OCI-LY1 (cell line): ENCODE measurements around the gene CLASRP.

Experiments
- H2AFZ ChIP-seq: fragments of 200-600 bp; sonication (generic), shearing (Covaris generic); 2 replicates; pipeline ENCODE4 v1.6.0; 2014; ENCODE audit warnings: antibody characterized with exemption, mild to moderate bottlenecking, low read length
- H3F3A ChIP-seq: fragments of 200-600 bp; sonication (generic), shearing (Covaris generic); 2 replicates; pipeline ENCODE4 v1.6.0; 2014; ENCODE audit warnings: mild to moderate bottlenecking, antibody characterized with exemption, low read length, moderate library complexity; ENCODE audit not compliant: insufficient read depth
- H3K27ac ChIP-seq: fragments of 200-600 bp; sonication (generic); 2 replicates; pipeline ENCODE4 v1.5.1; 2014; ENCODE audit warnings: low read length, mixed run types, mild to moderate bottlenecking, low read depth; ENCODE audit not compliant: poor library complexity, severe bottlenecking
- H3K27me3 ChIP-seq: fragments of 200-600 bp; sonication (generic); 2 replicates; pipeline ENCODE4 v1.6.0; 2014; ENCODE audit warnings: antibody characterized with exemption, mild to moderate bottlenecking, low read length, moderate library complexity; ENCODE audit not compliant: insufficient read depth
- H3K36me3 ChIP-seq: fragments of 200-600 bp; sonication (generic); 2 replicates; pipeline ENCODE4 v1.6.1; 2014; ENCODE audit warnings: mild to moderate bottlenecking, antibody characterized with exemption, low read length, moderate library complexity, mixed read lengths; ENCODE audit not compliant: insufficient read depth
- H3K4me1 ChIP-seq: fragments of 200-600 bp; sonication (generic); 2 replicates; pipeline ENCODE4 v1.5.1; 2014; ENCODE audit warnings: mild to moderate bottlenecking, low read length, moderate library complexity; ENCODE audit not compliant: insufficient read depth, severe bottlenecking
- H3K4me2 ChIP-seq: fragments of 200-600 bp; sonication (generic), shearing (Covaris generic); 2 replicates; pipeline ENCODE4 v1.6.1; 2014; ENCODE audit warnings: low read length
- H3K4me3 ChIP-seq: fragments of 200-600 bp; sonication (generic); 2 replicates; pipeline ENCODE4 v1.5.1; 2014; ENCODE audit warnings: low read length, low read depth, mild to moderate bottlenecking, mixed read lengths; ENCODE audit not compliant: poor library complexity, severe bottlenecking
- H3K79me2 ChIP-seq: fragments of 200-600 bp; shearing (Covaris generic); 2 replicates; pipeline ENCODE4 v1.6.1; 2016; ENCODE audit warnings: mixed run types, low read length, mixed read lengths; ENCODE audit not compliant: insufficient read depth
- H3K9ac ChIP-seq: fragments of 200-600 bp; sonication (generic), shearing (Covaris generic); 2 replicates; pipeline ENCODE4 v1.6.1; 2014; ENCODE audit warnings: mild to moderate bottlenecking, low read length, mixed read lengths
- H3K9me2 ChIP-seq: fragments of 200-600 bp; sonication (generic), shearing (Covaris generic); 2 replicates; pipeline ENCODE4 v1.6.1; 2014; ENCODE audit warnings: low read depth, mild to moderate bottlenecking, low read length, mixed read lengths
- H3K9me3 ChIP-seq: fragments of 200-600 bp; shearing (Covaris generic); 2 replicates; pipeline ENCODE4 v1.6.1; 2014; ENCODE audit warnings: low read length, mixed read lengths
- H4K20me1 ChIP-seq: fragments of 200-600 bp; sonication (generic), shearing (Covaris generic); 2 replicates; pipeline ENCODE4 v1.6.0; 2016; ENCODE audit warnings: mild to moderate bottlenecking, low read length; ENCODE audit not compliant: insufficient read depth
- EZH2 ChIP-seq: fragments of 200-600 bp; sonication (generic), shearing (Covaris generic); IDR thresholded peaks from 2 replicates; pipeline ENCODE4 v1.8.0; 2017; ENCODE audit warnings: borderline replicate concordance, mixed run types, mild to moderate bottlenecking, antibody characterized with exemption, low read length, moderate library complexity, mixed read lengths
- TF ChIP-seq, protein P1 (sequence below): fragments of 200-600 bp; sonication (generic), shearing (Covaris generic); IDR thresholded peaks from 2 replicates; pipeline ENCODE4 v1.5.1; 2017; ENCODE audit warnings: mild to moderate bottlenecking, antibody characterized with exemption, low read length, moderate library complexity, mixed read lengths

CLASRP gene

DNA sequence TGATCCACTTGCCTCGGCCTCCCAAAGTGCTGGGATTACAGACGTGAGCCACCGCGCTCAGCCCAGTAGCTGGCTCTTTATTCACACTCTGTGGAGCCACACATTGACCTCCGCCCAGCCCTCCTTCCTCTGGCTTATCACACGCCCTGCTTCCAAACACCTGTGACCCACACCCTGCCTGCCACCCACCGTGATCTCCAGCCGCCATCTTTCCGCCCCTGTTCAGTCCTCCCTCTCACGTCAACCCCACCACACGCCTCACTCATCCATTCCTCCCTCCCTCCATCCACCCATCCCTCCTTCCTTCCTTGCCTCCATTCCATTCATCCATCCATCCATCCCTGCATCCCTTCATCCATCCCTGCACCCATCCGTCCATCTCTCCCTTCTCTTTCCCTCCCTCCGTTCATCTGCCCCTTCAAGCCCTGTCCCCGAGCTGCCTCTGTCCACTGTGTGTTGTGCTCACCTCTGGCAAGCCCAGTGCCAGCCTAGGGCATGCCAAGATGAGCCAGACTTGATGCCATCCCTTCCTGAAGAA lies 19.8 kb downstream of the CLASRP start:
- TF ChIP-seq EZH2, result no peak
- TF ChIP-seq, protein P1, sequence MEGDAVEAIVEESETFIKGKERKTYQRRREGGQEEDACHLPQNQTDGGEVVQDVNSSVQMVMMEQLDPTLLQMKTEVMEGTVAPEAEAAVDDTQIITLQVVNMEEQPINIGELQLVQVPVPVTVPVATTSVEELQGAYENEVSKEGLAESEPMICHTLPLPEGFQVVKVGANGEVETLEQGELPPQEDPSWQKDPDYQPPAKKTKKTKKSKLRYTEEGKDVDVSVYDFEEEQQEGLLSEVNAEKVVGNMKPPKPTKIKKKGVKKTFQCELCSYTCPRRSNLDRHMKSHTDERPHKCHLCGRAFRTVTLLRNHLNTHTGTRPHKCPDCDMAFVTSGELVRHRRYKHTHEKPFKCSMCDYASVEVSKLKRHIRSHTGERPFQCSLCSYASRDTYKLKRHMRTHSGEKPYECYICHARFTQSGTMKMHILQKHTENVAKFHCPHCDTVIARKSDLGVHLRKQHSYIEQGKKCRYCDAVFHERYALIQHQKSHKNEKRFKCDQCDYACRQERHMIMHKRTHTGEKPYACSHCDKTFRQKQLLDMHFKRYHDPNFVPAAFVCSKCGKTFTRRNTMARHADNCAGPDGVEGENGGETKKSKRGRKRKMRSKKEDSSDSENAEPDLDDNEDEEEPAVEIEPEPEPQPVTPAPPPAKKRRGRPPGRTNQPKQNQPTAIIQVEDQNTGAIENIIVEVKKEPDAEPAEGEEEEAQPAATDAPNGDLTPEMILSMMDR, result no peak
- Histone ChIP-seq H3K4me2 (no peak overlapping the region), H3K27ac (peak overlapping the region; percentile 60), H3K4me1 (peaks cover 12% of the 10 kb centered on the region), H3K9me2 (no peaks in the 10 kb centered on the region), H2AFZ (no peak overlapping the region), H3K9me3 (no peaks in the 10 kb centered on the region), H3K36me3 (peaks cover 92% of the 10 kb centered on the region), H3F3A (no peaks in the 10 kb centered on the region), H3K27me3 (no peaks in the 10 kb centered on the region), H4K20me1 (no peaks in the 10 kb centered on the region), H3K4me3 (no peak overlapping the region), H3K79me2 (no peaks in the 10 kb centered on the region), H3K9ac (no peak overlapping the region)

DNA sequence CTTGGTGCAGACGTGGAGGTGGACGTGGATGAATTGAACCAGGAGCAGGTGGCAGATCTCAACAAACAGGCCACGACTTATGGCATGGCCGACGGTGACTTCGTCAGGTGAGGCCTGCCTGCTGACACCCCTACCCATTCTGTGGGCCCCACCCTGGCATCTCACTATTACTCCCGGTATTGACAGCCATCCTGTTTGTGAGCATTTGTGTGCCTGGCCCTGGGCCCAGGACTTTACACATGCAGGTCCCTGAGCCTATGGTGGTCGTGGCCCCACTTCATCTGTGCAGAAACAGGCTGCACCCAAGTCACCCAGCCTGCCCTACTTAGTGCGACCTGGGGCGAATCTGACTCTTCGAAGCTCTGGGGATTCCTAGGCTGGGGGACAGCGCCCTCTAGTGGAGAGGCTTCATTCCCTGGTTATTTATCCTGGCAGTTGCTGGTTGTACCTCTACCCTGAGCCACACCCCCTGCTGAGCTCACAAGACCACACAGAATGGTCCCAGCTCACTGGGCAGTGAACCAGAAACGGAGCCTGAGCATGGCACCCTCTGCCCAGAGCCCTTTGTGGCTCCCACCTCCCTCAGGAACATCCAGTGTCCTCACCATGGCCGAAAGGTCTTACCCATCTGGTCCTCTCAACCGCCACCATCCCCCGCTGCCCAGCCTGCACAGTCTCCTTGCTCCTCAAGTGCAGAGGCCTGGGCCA lies 20.6 kb downstream of the CLASRP start:
- Histone ChIP-seq H3K9me3 (no peaks in the 10 kb centered on the region), H3K79me2 (no peaks in the 10 kb centered on the region), H3K9ac (no peak overlapping the region), H3K36me3 (peaks cover 92% of the 10 kb centered on the region), H3K4me1 (peaks cover 12% of the 10 kb centered on the region), H3K9me2 (no peaks in the 10 kb centered on the region), H4K20me1 (no peaks in the 10 kb centered on the region), H3K27me3 (no peaks in the 10 kb centered on the region), H3F3A (no peaks in the 10 kb centered on the region), H3K27ac (peak overlapping the region; percentile 60), H3K4me3 (no peak overlapping the region), H3K4me2 (no peak overlapping the region), H2AFZ (no peak overlapping the region)
- no peak for TF ChIP-seq EZH2
- TF ChIP-seq, protein P1, result peak; percentile 92

DNA sequence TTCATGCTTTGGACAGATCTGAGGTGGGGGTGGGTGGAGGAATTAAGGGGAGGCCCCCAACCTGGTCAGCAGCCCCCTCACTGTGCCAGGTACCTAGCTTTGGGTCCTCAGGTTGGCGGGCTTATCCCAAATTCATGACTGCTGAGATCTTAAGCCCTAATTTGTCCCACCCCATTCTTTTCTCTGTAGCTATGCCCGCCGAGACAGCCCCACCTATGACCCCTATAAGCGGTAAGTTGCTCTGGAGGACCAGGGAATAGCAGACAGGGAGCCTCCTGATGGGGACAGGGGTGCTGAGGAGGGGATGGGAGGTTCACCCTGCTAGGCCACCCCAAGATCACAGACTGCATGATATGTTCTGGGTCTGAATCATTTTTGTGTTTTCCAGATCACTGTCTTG lies 23.1 kb downstream of the CLASRP start:
- Histone ChIP-seq H3K27ac (no peak overlapping the region), H2AFZ (no peak overlapping the region), H3K4me3 (no peak overlapping the region), H3K4me2 (no peak overlapping the region), H3K27me3 (no peaks in the 10 kb centered on the region), H3K4me1 (peaks cover 5% of the 10 kb centered on the region), H3K36me3 (peaks cover 89% of the 10 kb centered on the region), H4K20me1 (no peaks in the 10 kb centered on the region), H3K9me2 (no peaks in the 10 kb centered on the region), H3K9me3 (no peaks in the 10 kb centered on the region), H3F3A (no peaks in the 10 kb centered on the region), H3K9ac (no peak overlapping the region), H3K79me2 (no peaks in the 10 kb centered on the region)
- TF ChIP-seq EZH2, result no peak
- TF ChIP-seq, protein P1, result no peak
